A549 (cell line): Measurements from ENCODE around the gene RPS2.

Experiments used
- CBX8 ChIP-seq: fragments of 200-600 bp; sonication (generic); IDR thresholded peaks from 2 replicates; pipeline ENCODE4 v1.6.1; 2016
- POLR2A ChIP-seq: IDR thresholded peaks from 2 replicates; pipeline ENCODE4 v1.6.1; 2012; ENCODE audit warnings: mild to moderate bottlenecking, low read length

DNA sequence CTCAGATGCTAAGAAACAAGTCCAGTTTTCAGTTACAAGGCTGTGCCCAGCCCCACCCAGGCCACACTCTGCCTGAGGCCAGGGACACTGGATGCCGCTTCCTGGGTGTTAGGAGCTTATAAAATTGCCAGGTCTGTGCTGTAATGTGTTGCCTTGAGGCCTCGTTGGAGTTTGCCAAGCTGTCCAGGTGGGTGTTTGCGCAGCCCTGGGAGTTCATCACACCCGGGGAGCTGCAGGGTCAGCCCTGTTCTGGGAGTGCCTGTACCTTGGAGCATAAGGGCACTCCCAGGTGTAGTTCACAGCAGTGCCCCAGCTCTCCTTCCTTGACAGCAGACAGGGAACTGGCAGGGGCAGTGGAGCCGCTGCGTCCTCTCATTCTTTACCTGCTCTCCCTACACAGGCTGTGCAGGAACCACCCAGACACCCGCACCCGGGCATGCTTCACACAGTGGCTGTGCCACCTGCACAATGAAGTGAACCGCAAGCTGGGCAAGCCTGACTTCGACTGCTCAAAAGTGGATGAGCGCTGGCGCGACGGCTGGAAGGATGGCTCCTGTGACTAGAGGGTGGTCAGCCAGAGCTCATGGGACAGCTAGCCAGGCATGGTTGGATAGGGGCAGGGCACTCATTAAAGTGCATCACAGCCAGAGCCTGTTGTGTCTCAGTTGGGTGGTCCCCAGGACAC is 21.0 kb upstream of the RPS2 start:
- TF ChIP-seq POLR2A (no peak), CBX8 (no peak)
